Stimulated activated CD4-positive, alpha-beta T cell treated with anti-CD3 and anti-CD28 coated beads, Interleukin-1b, Interleukin-23, amount 100 ng/mL, for 24 hours (primary cell): ENCODE results near the gene SERPINA4.

Experiments used
- DNase-seq, 4 experiments: peaks; one replicate each; pipeline ENCODE4 v3.0.0-alpha.2; 2020; ENCODE audit warnings: low read depth in 4 of 4, low spot score in 1 of 4

The SERPINA4 gene

DNA sequence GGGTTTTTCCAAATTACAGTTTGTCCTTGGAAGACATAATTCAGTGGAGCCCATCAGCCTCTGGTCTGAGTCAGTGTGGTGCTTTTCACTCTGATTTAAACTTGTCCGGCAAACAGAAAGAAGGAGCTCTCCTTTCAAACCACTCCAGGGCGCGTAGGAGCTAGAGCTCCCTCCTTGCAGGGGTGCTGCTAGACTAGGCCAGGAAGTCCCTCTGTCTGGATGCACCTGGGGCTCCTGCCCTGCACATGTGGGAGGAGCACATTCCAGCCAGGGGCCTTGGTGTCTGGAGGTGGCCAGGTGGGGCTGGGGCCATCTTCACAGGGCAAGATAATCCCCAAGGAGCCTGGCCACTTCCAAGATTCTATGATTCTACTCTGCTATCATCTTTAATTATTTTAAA lies 54.0 kb downstream of the SERPINA4 start:
- no peak for DNase-seq

DNA sequence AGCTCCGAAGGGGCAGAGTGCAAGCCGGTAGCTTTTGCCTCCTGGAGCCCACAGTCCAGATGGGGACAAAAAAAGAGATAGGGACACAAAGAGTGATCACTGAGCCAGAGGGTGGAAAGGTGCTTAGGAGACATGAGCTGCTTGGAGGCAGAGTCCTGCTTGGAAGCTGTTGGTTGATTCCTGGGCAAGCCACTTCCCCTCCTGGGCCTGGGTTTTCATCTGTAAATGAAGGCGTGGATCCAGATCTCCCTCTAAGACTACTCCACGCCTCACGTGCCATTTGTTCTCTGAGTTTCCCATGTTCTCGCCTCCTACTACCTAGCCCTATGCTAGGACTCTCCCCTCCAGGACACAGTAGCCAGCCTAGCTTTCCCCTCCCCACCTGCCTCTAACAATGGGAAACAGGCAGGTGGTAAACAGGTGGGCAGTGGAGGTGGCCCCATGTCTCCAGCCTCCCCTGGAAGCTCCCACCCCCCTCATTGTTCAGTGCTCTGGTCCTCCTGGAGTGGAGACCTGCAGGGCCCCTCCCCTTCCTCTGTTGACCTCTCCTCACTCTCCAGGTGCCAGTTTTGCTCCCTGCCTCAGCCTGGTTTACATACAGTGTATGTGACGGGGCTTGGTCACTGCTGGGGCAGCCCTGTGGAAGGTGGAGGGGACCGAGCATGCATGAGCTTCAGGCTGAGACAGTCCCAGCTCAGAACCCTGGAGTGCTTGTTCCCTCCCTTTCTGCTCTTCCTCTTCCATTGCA lies 54.8 kb downstream of the SERPINA4 start:
- DNase-seq: no peak

DNA sequence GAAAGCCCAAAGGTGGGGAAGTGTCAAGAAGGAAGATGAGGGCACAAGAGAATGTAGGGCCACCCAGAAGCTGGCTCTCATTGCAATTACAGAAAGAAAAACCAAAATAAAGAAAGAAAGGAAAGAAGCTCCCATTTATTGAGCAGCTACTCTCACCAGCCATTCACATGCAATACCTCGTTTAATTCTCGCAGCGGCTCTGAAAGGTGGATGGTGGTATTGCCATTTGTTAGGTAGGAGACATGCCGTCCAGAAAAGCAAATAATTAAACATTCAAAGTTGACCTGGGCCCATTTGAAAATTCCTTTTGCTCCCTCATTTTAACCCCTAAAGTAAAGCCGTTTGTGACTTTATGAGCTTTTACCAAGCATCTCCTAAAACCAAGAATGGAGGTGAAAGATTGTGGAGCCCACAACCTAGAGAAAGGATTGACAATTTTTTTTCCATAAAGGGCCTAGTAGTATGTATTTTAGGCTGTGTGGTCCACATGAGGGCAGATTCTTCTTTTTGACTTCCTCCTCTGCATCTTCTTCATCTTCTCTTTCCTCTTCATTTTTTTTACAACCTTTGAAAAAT lies 56.2 kb downstream of the SERPINA4 start:
- no peak for DNase-seq

DNA sequence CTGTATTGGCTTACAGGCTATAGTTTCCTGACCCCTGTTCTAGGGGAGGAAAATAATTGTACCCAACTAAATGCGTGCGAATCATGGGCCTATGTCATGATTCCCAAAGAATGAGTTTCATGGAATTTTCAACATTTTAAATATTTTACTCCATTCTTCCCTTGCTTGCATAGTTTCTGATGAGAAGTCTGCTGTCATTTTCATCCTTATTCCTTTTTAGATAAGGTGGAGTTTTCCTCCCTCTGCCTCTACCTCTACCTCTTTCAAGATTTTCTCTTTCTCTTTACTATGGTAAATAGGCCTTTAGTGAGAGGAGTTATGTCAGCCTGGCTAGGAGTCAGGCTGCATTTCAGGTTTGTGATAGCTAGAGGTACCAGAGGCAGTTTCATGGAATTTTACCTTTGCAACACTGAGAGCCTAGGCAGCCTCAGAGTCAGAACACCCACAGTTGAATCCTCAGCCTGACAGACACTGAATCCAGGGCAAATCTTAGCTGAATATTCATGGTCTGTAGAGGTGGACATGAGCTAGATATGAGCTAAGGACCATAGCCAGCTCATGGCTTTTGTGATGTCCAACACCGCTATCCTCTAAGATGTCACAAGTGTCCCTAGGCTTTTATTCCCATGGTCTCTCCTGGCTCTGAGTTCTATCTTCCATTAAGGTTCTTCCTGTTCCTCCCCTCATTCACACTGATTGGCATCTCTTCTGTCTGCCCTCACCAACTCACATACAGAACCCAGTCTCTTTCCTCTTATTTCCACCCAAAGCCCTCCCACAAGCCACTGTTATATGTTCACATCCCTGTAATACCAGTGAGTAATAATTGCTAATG lies 57.0 kb downstream of the SERPINA4 start:
- no peak for DNase-seq

DNA sequence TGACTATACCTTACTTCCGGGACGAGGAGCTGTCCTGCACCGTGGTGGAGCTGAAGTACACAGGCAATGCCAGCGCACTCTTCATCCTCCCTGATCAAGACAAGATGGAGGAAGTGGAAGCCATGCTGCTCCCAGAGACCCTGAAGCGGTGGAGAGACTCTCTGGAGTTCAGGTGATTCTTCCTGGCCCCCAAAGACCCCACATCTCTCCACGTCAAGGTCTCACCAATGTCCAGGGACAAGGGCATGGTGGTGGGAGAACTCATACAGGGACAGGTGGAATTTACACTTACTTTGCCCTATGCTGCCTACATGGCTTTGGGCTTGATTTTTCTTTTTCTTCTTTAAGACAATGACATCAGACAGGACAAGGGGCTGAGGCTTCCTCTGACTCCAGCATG lies 58.1 kb downstream of the SERPINA4 start:
- no peak for DNase-seq
